Suppressor macrophage (primary cell): ENCODE measurements around the gene TCOF1.

Experiments used
- DNase-seq, 4 experiments: peaks; one replicate each; pipeline ENCODE4 v3.0.0-alpha.2; 2020 to 2022
- total RNA-seq, 17 experiments: gene quantifications; one replicate each; lab custom pipeline; 2026; ENCODE audit warnings: mixed read lengths in 6 of 17, inconsistent platforms in 3 of 17; lab: John Stamatoyannopoulos, UW

TCOF1 gene
- total RNA-seq = 15.1 to 76.7 (median 30.8) reads per million in 17 experiments

- DNase-seq = peak; percentile 99 to 100 (median 100)
These were observed at the start of gene TCOF1 for GRCh38 chr5:150357326-150358260. TSS of gene TCOF1 (plus strand) at chr5:150357697. CDS start at chr5:150357747, 50 bp downstream.

GRCh38 chr5:150309101-150309885, 48.2 kb upstream of the TCOF1 start:
- DNase-seq = no peak

GRCh38 chr5:150309886-150310239, 47.6 kb upstream of the TCOF1 start:
- DNase-seq = no peak

- DNase-seq = no peak
These were observed 47.3 kb upstream of the TCOF1 start for GRCh38 chr5:150310246-150310645.

GRCh38 chr5:150311015-150311692, 46.3 kb upstream of the TCOF1 start:
- DNase-seq = no peak

- DNase-seq = no peak
These were observed 45.0 kb upstream of the TCOF1 start for GRCh38 chr5:150312518-150312917.

- no peak for DNase-seq
These were observed 44.0 kb upstream of the TCOF1 start for GRCh38 chr5:150313501-150313900.

- DNase-seq = no peak
These were observed 43.4 kb upstream of the TCOF1 start for GRCh38 chr5:150313921-150314716.

- no peak for DNase-seq
These were observed 42.3 kb upstream of the TCOF1 start for GRCh38 chr5:150315245-150315644.

GRCh38 chr5:150316320-150316719, 41.2 kb upstream of the TCOF1 start:
- no peak for DNase-seq

GRCh38 chr5:150317048-150318003, 40.2 kb upstream of the TCOF1 start:
- DNase-seq = no peak

- no peak for DNase-seq
These were observed 38.6 kb upstream of the TCOF1 start for GRCh38 chr5:150318613-150319483.

- DNase-seq = no peak
These were observed 38.1 kb upstream of the TCOF1 start for GRCh38 chr5:150319484-150319790.

- peak in 3 of 4 experiments; percentile 17 to 41 (median 17) for DNase-seq
These were observed 37.4 kb upstream of the TCOF1 start for GRCh38 chr5:150320044-150320613.

GRCh38 chr5:150321211-150321610, 36.3 kb upstream of the TCOF1 start:
- DNase-seq = no peak

- DNase-seq = no peak
These were observed 35.7 kb upstream of the TCOF1 start for GRCh38 chr5:150321784-150322183.

GRCh38 chr5:150322202-150322601, 35.3 kb upstream of the TCOF1 start:
- DNase-seq = no peak

GRCh38 chr5:150323092-150323491, 34.4 kb upstream of the TCOF1 start:
- peak in 1 of 4 experiments; percentile 16 for DNase-seq

- DNase-seq = no peak
These were observed 33.7 kb upstream of the TCOF1 start for GRCh38 chr5:150323819-150324218.

GRCh38 chr5:150325426-150325825, 32.1 kb upstream of the TCOF1 start:
- DNase-seq = no peak
